22Rv1 (cell line): ENCODE results near the gene BCL11A.

ENCODE experiments used
- CTCF ChIP-seq: fragments of 450-650 bp; IDR thresholded peaks from 2 replicates; pipeline ENCODE4 v1.5.1; 2017; ENCODE audit warnings: mild to moderate bottlenecking
- ZFX ChIP-seq: fragments of 450-650 bp; IDR thresholded peaks from 2 replicates; pipeline ENCODE4 v1.6.1; 2017; ENCODE audit warnings: antibody characterized with exemption, borderline replicate concordance

DNA sequence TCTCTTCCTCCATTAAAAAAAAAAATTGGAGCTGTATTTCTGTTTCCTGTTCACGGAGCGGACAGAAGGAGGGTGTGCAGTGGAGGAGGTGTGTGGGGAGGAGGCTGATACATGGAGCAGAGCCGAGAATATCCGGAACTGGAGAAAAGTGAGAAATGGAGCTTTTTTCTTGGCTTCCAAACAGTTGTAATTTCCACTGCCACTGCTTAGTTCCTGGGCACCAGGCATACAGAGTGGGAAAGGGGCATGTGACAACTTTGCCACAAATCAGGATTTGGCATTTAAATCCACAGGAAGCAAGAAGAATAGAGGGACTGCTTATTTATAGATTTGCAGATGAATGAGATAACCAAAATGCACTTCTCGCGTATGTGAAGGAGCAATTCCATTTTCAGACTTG, 71.2 kb downstream of the BCL11A start:
- TF ChIP-seq CTCF: no peak
- no peak for TF ChIP-seq ZFX
